Fibroblast of skin of abdomen (primary cell): Measurements from ENCODE around the gene PBX2.
A peak's percentile ranks its signal among the peaks of the same experiment; 100 is the strongest.

Source experiments
- DNase-seq: peaks from one replicate; pipeline ENCODE4 v3.0.0-alpha.2; 2013

The PBX2 gene

GRCh38 chr6:32173051-32173727 lies 16.8 kb downstream of the PBX2 start:
- no peak for DNase-seq

- DNase-seq: no peak
These were observed 18.8 kb downstream of the PBX2 start for GRCh38 chr6:32171234-32171633.

- DNase-seq: no peak
These were observed 19.7 kb downstream of the PBX2 start for GRCh38 chr6:32170294-32170693.

GRCh38 chr6:32168807-32169591 lies 21.0 kb downstream of the PBX2 start:
- DNase-seq: peak; percentile 37

DNA sequence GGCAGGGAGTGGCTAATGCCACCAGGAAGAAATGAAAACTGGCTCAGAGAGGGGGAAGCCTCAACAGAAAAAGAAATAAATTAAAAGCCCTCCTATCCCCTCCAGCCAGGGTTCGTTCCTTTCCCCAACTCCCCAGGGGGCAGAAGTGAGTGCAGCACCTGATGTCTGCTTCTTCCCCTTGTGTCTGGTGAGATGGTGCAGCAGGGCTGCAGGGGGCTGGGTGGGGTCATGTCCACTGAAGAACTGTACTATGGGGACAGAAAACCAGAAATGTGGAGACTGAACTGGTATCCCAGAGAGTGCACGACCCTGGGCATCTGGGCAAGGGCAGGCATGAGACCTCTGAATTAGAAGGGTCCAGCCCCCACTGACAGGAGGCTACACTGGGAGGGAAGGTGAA lies 21.7 kb downstream of the PBX2 start:
- no peak for DNase-seq

- DNase-seq: no peak
These were observed 22.2 kb downstream of the PBX2 start for GRCh38 chr6:32167761-32168262.

DNA sequence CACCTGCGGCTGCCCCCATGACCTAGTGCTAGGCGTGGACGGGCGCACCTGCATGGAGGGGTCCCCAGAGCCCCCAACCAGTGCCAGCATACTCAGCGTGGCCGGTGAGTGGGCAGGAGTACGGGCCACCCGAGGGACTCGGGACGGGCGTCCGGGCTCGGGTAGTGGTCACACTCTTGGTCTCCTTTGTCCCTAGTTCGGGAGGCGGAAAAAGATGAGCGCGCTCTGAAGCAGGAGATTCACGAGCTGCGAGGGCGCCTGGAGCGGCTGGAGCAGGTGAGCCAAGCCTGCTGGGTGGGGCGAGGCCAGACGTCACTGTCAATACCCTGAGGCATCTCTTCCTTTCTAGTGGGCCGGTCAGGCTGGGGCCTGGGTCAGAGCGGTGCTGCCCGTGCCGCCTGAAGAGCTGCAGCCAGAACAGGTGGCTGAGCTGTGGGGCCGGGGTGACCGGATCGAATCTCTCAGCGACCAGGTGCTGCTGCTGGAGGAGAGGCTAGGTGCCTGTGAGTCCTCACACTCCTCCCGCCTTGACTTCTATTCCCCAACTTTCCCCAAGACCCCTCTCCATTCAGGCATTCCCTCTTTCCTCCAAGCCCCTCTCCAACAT lies 22.7 kb downstream of the PBX2 start:
- DNase-seq: no peak

DNA sequence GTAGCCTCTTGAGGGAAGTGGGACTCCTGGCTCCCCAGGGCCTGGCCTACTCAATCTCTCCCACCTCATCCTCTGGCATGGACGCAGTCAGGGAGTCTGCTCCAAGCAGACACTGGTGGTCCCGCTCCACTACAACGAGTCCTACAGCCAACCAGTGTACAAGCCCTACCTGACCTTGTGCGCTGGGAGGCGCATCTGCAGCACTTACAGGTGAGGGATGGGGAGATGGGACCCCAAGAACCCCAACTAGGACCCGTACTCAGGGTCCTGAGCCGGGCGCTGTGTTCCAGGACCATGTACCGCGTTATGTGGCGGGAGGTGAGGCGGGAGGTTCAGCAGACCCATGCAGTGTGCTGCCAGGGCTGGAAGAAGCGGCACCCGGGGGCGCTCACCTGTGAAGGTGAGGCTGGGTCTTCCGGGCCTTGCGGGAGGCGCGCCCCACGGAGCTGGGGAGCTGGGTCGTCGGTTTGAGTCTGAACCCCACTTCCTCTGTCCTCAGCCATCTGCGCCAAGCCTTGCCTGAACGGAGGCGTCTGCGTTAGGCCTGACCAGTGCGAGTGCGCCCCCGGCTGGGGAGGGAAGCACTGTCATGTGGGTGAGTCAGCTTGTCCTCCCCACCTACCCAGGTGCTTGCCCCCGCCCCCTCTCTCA lies 23.5 kb downstream of the PBX2 start:
- DNase-seq: no peak

- no peak for DNase-seq
These were observed 25.7 kb downstream of the PBX2 start, which contains the start of gene EGFL8 for GRCh38 chr6:32164295-32164694. EGFL8 (plus strand) TSS chr6:32164595; CDS start chr6:32166166, 1,571 bp downstream.

DNA sequence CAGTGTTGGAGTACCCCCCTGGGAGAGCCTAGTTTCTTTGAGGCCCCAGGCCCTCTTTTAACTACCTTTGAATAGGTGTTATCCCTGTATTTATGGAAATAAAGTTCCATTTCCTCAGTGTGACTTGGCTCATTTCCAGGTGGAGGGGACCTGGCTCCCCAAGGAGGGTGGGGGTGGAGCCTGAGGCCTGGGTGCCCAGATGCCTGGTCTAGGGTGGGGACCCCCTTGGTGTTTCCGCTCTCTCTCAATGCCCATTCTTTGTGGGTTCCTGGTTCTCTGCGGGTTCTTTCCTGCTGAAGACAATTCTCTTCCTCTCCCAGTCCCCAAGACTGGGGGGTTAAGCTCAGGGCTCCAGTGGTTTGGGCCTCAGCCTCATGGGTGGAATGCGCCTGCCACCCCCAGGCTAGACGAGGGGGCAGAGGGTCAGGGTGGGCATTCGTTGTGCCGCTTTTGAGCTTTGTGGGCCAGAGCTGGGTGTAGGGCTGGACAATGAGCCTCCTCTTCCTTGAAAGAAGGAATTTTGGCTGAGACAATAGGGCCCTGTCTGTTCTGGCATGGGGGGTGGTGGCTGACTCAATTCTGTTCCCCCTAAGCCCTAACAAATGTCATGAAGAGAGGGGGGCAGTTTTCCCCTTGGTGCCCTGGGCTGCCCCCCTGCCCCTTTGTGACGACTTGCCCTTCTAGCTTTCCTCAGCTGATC lies 26.3 kb downstream of the PBX2 start:
- DNase-seq: no peak

DNA sequence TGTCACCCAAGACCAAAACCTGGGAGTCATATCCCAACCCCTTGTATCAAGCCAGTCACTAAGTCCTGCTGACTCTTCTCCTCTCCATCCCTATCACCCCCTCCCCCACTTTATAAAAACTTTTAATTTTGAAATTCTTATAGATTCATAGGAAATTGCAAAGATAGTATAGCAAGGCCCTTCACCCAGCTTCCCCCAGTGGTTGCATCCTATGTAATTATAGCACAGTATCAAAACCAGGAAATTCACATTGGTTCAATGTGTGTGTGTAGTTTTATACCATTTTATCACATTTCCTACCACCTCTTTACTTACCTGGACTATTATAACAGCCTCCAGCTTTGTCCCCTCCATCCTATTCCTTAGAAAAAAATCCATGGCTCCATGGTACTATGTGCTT lies 31.9 kb downstream of the PBX2 start:
- DNase-seq: no peak

DNA sequence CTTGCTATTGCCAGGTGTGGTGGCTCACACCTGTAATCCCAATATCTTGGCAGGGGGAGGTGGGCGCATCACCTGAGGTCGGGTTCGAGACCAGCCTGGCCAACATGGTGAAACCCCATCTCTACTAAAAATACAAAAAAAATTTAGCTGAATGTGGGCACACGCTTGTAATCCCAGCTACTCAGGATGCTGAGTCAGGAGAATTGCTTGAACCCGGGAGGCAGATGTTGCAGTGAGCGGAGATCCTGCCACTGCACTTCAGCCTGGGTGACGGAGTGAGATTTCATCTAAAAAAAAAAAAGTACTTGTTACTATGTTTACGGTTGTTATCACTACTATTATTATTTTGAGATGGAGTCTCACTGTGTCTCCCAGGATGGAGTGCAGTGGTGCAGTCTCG lies 33.1 kb downstream of the PBX2 start:
- DNase-seq: no peak

GRCh38 chr6:32154514-32155161 lies 35.4 kb downstream of the PBX2 start:
- peak; percentile 61 for DNase-seq

GRCh38 chr6:32153564-32154513 lies 36.2 kb downstream of the PBX2 start, which contains the start of gene PPT2:
PPT2 (plus strand) TSS chr6:32154141; CDS start chr6:32154595, 454 bp downstream.
- DNase-seq: peak; percentile 95

GRCh38 chr6:32152769-32153563 lies 37.0 kb downstream of the PBX2 start:
- peak; percentile 36 for DNase-seq

DNA sequence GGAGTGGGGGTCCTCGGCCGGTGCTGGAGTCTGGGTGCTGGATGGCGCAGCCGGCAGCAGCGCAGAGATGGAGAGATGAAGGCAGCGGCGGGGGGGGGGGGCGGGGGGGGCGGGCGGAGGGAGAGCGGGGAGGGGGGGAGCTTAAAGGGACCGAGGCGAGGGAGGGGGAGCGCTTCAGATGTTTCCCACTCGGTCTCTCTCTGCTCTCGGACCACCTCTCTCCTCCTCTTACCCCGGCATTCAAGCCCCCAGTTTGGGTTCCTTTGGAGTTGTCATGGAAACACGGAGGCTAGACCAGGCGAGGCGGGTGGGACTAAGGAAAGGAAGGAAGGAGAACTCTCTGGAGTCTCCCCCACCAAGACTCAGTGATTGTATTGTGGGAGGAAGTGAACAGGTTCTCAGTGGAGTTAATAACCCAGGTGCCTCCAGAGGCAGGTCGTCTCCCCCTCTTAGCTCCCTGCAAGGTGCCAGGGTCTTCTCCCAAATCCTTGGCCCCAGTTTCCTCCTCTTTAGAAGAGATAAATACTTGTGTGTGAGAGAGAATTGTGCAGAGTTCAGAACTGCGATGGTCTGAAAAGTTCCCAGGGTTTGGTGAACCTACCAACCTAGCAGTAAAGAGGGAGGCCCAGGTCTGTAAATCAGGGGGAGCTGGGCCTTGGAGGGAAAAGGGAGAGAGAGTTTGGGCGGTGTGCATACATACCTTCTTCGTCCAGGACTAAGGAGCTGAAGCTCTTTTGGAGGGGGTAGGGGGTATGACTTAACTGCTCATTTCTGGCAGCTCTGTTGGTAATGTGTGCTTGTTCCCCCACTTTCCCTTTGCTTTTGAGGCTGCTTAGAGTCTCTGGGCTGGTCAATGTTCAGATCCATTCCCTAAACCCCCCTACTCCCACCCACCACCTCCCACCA lies 37.9 kb downstream of the PBX2 start, which contains the start of gene PRRT1:
Gene PRRT1, minus strand, starts transcription at position 77 of the 906 bp plus-strand sequence. CDS start 112 bp downstream, outside the sequence.
- DNase-seq: peak; percentile 17

- DNase-seq: no peak
These were observed 38.7 kb downstream of the PBX2 start for GRCh38 chr6:32151181-32151862.
